22Rv1 (cell line): ENCODE results near the gene WASHC4.

Source experiments
- H3K27ac ChIP-seq: fragments of 450-650 bp; 2 replicates; pipeline ENCODE4 v1.5.1; 2017
- ZFX ChIP-seq: fragments of 450-650 bp; IDR thresholded peaks from 2 replicates; pipeline ENCODE4 v1.6.1; 2017; ENCODE audit warnings: antibody characterized with exemption, borderline replicate concordance
- TF ChIP-seq, protein P1 (sequence below): fragments of 450-650 bp; IDR thresholded peaks from 2 replicates; pipeline ENCODE4 v1.5.1; 2017; ENCODE audit warnings: mild to moderate bottlenecking

The WASHC4 gene

DNA sequence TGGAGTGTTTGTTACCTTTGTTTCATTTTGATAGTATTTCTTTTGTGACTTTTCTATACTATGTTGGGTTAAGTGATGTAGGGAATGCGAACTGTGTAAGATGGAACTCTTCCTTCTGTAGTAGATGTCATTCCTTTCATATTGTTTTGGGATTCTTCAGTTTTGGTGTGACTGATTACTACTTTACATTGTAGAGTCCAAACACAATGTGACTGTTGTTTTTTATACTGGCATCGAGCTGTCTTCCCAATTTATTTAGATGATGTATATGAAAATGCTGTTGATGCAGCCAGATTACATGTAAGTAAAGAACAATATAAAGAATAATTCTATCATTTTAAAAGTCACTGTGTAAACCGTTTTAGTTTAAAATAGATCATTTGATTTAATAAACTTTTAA, 34.7 kb downstream of the WASHC4 start:
- TF ChIP-seq, protein P1, sequence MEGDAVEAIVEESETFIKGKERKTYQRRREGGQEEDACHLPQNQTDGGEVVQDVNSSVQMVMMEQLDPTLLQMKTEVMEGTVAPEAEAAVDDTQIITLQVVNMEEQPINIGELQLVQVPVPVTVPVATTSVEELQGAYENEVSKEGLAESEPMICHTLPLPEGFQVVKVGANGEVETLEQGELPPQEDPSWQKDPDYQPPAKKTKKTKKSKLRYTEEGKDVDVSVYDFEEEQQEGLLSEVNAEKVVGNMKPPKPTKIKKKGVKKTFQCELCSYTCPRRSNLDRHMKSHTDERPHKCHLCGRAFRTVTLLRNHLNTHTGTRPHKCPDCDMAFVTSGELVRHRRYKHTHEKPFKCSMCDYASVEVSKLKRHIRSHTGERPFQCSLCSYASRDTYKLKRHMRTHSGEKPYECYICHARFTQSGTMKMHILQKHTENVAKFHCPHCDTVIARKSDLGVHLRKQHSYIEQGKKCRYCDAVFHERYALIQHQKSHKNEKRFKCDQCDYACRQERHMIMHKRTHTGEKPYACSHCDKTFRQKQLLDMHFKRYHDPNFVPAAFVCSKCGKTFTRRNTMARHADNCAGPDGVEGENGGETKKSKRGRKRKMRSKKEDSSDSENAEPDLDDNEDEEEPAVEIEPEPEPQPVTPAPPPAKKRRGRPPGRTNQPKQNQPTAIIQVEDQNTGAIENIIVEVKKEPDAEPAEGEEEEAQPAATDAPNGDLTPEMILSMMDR = no peak
- TF ChIP-seq ZFX = no peak
- H3K27ac ChIP-seq = no peak overlapping the region

DNA sequence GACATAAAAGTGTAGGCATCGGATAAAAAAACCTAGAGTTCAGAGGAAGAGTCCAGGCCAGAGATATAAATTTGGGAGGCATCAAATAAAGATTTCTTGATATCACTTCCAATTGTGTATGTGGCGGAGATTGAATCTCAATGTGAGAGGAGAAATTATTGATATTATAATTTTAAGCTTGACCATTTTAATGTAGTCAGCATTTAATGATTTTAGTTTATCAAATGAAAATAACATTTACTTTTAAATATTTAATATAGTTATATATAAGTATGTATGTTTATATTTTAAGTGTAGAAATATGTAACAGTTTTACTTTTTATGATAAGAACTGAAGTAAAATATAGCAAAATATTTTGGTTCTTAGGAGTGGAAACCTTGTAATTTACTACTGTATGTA, 48.7 kb downstream of the WASHC4 start:
- TF ChIP-seq ZFX = no peak
- TF ChIP-seq, protein P1 = no peak

DNA sequence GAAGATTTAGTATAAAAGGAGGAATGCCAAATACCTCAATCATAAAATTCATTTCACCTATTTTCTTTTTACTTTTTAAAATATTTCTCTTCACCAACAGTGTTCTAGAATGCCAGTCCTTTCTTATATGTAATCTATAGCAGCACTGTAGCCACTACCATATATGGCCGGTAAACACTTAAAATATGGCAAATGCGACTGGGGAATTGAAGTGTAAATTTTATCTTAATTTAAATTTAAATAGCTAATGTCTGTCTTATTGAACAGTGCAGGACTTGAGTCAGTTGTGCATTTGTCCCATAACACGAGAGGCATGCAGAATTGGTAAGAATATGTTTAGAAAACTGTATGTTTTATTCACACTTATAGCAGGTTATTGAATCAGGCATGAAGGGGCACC, 50.1 kb downstream of the WASHC4 start:
- H3K27ac ChIP-seq = no peak overlapping the region
- TF ChIP-seq, protein P1 = no peak
- TF ChIP-seq ZFX = no peak

More for the DNA sequence above, 48.7 kb downstream of the WASHC4 start:
- no peak overlapping the region for H3K27ac ChIP-seq

DNA sequence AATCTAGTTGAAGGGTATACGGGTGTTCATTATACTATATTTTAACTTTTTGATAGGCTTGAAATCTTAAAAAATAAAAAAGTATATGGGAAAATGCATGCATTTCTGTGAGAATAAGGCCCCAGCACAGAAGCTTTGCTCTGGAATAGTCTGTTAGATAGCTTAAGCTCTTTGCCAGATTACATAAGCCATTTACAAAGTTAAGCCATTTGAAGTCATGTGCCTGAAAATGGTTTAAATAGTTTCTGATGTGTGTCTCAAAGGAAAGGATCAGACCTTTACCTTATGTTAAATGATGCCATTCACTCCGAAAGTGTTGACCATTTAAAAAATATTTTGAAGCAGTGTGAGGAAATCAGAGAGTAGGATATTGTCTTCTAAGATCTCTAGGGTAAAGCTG, 51.3 kb downstream of the WASHC4 start:
- TF ChIP-seq, protein P1 = no peak
- TF ChIP-seq ZFX = no peak
- H3K27ac ChIP-seq = no peak overlapping the region

DNA sequence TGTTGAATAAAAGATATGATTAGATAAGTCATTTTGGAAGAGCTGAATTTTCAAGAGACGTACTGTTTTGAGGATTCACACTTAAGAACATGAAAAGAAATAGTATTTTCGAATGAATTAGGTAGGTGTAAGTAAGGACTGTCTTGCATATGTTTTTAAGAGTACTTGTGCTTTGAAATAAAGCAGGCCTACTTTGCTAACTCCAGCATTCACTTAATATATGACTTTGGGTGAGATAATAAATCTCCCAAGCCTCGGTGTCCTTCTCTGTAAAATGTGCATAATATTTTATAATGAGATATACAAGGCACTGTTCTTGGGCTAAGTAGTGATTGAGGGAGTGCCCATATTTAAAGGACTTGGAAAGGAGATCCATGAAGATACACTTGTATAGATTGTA, 54.6 kb downstream of the WASHC4 start:
- TF ChIP-seq, protein P1 = no peak
- no peak for TF ChIP-seq ZFX
- no peak overlapping the region for H3K27ac ChIP-seq

DNA sequence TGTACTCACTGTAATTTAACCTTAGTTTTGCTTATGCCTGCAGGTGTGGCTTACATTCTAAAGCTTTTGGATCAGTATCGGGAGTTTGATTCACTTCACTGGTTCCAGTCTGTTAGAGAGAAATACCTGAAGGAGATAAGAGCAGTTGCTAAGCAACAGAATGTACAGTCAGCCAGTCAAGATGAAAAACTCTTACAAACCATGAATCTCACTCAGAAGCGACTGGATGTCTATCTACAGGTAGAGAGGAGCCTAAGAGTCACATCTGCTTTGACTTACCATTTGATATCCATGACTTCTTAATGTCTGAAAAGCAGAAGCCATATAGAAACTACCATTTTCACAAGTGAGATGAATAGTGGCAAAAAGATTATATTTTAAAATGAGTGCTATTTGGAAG, 56.5 kb downstream of the WASHC4 start:
- no peak overlapping the region for H3K27ac ChIP-seq
- TF ChIP-seq, protein P1 = no peak
- no peak for TF ChIP-seq ZFX

DNA sequence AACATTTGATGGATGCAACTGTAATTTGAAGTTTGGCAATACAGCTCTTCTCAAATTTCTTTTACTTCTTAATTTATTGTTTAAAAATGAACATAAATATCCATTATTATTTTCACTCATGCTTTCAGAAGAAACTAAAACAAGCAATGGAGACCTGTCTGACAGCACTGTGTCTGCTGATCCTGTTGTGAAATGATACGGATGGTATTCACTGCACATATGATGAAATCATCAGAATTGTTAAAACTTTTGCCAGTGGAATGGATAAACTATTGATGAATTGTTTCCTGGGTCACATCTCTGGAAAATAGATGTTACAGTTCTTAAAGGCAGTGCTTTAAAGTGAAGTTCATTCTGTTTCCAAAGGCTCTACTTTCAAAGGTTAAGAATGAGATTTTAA, 59.2 kb downstream of the WASHC4 start:
- TF ChIP-seq, protein P1 = no peak
- TF ChIP-seq ZFX = no peak
- no peak overlapping the region for H3K27ac ChIP-seq

DNA sequence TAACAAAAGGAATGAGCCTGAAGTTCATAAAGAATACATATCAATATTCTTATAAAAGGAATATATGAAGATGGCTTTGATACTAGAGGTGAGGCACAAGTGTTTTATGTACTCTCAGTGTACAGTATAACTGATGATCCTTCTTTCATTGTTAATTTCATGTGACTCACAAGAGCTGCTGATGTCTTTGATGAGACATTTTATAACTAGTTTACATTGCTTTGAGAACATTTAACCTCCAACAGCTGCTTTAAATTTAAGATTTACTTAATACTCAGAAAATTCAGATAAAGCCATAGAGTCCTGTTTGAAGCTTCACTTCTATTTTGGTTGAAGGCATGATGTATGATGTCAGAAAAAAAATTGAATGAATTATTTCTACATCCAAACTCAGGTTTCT, 59.8 kb downstream of the WASHC4 start:
- TF ChIP-seq ZFX = no peak
- TF ChIP-seq, protein P1 = no peak
- H3K27ac ChIP-seq = no peak overlapping the region
